Endothelial cell of umbilical vein (primary cell): ENCODE measurements around the gene HUNK. TPM values are rescaled to one million over a fixed set of nuclear protein-coding genes. Genes with fewer than 3 reads are reported as not detected.

ENCODE experiments used
- BruUV-seq: library from RNA; stranded (reverse); fragments of 400-500 nt; replicated peaks from 2 replicates; lab custom pipeline; 2021; lab: Mats Ljungman, UMichigan
- CTCF ChIA-PET: fragments of 300-600, 350-600 bp; sonication (Branson Sonifier 250); formaldehyde crosslinking; loops from one replicate; lab custom pipeline; 2021; ENCODE audit warnings: antibody characterized with exemption, inconsistent platforms; lab: Charles Lee
- POLR2A ChIA-PET: fragments of 300-600, 350-600 bp; sonication (Branson Sonifier 250); formaldehyde crosslinking; loops from one replicate; lab custom pipeline; 2021; ENCODE audit warnings: antibody characterized with exemption, inconsistent platforms; lab: Charles Lee
- DNase-seq: peaks from one replicate; pipeline ENCODE4 v3.0.0-alpha.2; 2011; ENCODE audit warnings: low read depth, low spot score
- FAIRE-seq: peaks from 2 replicates; lab custom pipeline; 2011; peaks lifted over from hg19 to GRCh38; lab: Jason Lieb, UNC
- H2AFZ ChIP-seq: 2 replicates; pipeline ENCODE4 v1.6.0; 2012; ENCODE audit warnings: low read depth, low read length, control low read depth, inconsistent platforms
- H3K27ac ChIP-seq: 2 replicates; pipeline ENCODE4 v1.5.1; 2011; ENCODE audit warnings: low read depth, mild to moderate bottlenecking, control low read depth, low read length, moderate library complexity; ENCODE audit not compliant: insufficient read depth
- H3K27me3 ChIP-seq, 2 experiments: 2 replicates each; pipeline versions ENCODE4 v1.6.0 to v1.6.1; 2011; ENCODE audit warnings: low read length in 2 of 2, mixed read lengths in 1 of 2; ENCODE audit not compliant: control insufficient read depth in 2 of 2, insufficient read depth in 2 of 2
- H3K36me3 ChIP-seq, 2 experiments: 2 replicates in 1 of 2; 3 replicates in 1 of 2; pipeline ENCODE4 v1.5.1; 2011; ENCODE audit warnings: low read length in 2 of 2, mild to moderate bottlenecking in 1 of 2, moderate library complexity in 1 of 2; ENCODE audit not compliant: control insufficient read depth in 2 of 2, insufficient read depth in 2 of 2; ENCODE audit errors: extremely low read depth in 1 of 2
- H3K4me1 ChIP-seq: 3 replicates; pipeline ENCODE4 v1.5.1; 2011; ENCODE audit warnings: mild to moderate bottlenecking, low read length; ENCODE audit not compliant: control insufficient read depth, insufficient read depth; ENCODE audit errors: extremely low read depth
- H3K4me2 ChIP-seq: 2 replicates; pipeline ENCODE4 v1.6.1; 2011; ENCODE audit warnings: low read length, control low read depth, mixed read lengths; ENCODE audit not compliant: insufficient read depth
- H3K4me3 ChIP-seq, 3 experiments: fragments of 200-600 bp in 1 of 3; sonication (generic), shearing (Covaris generic) in 1 of 3; replicated peaks in 1 of 3; 2 replicates each; pipeline ENCODE4 v1.5.1; 2011 to 2016; ENCODE audit warnings: control low read depth in 3 of 3, low read length in 3 of 3, mild to moderate bottlenecking in 2 of 3, inconsistent platforms in 1 of 3, low read depth in 1 of 3, moderate library complexity in 1 of 3; ENCODE audit not compliant: insufficient read depth in 1 of 3
- H3K79me2 ChIP-seq: 2 replicates; pipeline ENCODE4 v1.6.0; 2012; ENCODE audit warnings: low read length, inconsistent platforms; ENCODE audit not compliant: control insufficient read depth, insufficient read depth
- H3K9ac ChIP-seq: replicated peaks from 2 replicates; pipeline ENCODE3; 2011; ENCODE audit warnings: low read length, control low read depth; ENCODE audit not compliant: insufficient read depth; ENCODE audit errors: extremely low read depth
- H3K9me1 ChIP-seq: replicated peaks from 3 replicates; pipeline ENCODE4 v1.6.0; 2011; ENCODE audit warnings: mild to moderate bottlenecking, low read length; ENCODE audit not compliant: control insufficient read depth, insufficient read depth; ENCODE audit errors: extremely low read depth
- H3K9me3 ChIP-seq: replicated peaks from 2 replicates; pipeline ENCODE4 v1.5.1; 2012; ENCODE audit warnings: low read length, inconsistent platforms; ENCODE audit not compliant: control insufficient read depth, insufficient read depth
- H4K20me1 ChIP-seq: replicated peaks from 2 replicates; pipeline ENCODE3; 2011; ENCODE audit warnings: mild to moderate bottlenecking, low read length; ENCODE audit not compliant: control insufficient read depth, insufficient read depth; ENCODE audit errors: extremely low read depth
- EZH2 ChIP-seq: IDR thresholded peaks from 2 replicates; pipeline ENCODE4 v1.6.1; 2012; ENCODE audit warnings: borderline replicate concordance, low read depth, mild to moderate bottlenecking, moderate library complexity, low read length, inconsistent platforms; ENCODE audit not compliant: severe bottlenecking
- FOS ChIP-seq: IDR thresholded peaks from 2 replicates; pipeline ENCODE4 v1.6.1; 2011; ENCODE audit warnings: mild to moderate bottlenecking, low read length, moderate library complexity, borderline replicate concordance; ENCODE audit not compliant: insufficient read depth
- GATA2 ChIP-seq: IDR thresholded peaks from 2 replicates; pipeline ENCODE4 v1.7.0; 2011; ENCODE audit warnings: low read depth, mild to moderate bottlenecking, moderate library complexity, mixed read lengths, low read length; ENCODE audit not compliant: insufficient read length, insufficient read depth
- JUN ChIP-seq: IDR thresholded peaks from 2 replicates; pipeline ENCODE4 v1.6.1; 2011; ENCODE audit warnings: borderline replicate concordance, low read depth; ENCODE audit not compliant: insufficient read length, insufficient read depth
- MYC ChIP-seq: IDR thresholded peaks from one replicate; pipeline ENCODE4 v1.6.1; 2011; ENCODE audit warnings: mild to moderate bottlenecking, low read depth, low read length
- POLR2A ChIP-seq: IDR thresholded peaks from 2 replicates; pipeline ENCODE4 v1.6.1; 2012; ENCODE audit warnings: low read depth, mild to moderate bottlenecking, control low read depth, low read length
- POLR2AphosphoS5 ChIP-seq: IDR thresholded peaks from 2 replicates; pipeline ENCODE4 v1.6.1; 2012; ENCODE audit warnings: low read depth, mild to moderate bottlenecking, control low read depth, low read length, moderate library complexity; ENCODE audit not compliant: insufficient read depth
- dilution Hi-C: fragments of 300-500 bp; cut with MboI; formaldehyde crosslinking; loops from one replicate; pipeline ENCODE4 v1.15.0; 2019; ENCODE audit warnings: low sequenced_read_pairs; ENCODE audit not compliant: extremely low pct_ligation_motif_present
- intact Hi-C: fragments of 100-400 bp; cut with micrococcal nuclease; formaldehyde crosslinking; loops from one replicate; pipeline ENCODE4 v1.10.0; 2022
- polyA plus RNA-seq, 4 experiments: library from polyadenylated mRNA; depleted of rRNA in 3 of 4; stranded (reverse) in 3 of 4; unstranded in 1 of 4; fragments of >200 nt; gene quantifications; 2 replicates each; pipeline versions ENCODE4 v1.2.1 to v1.2.3, GENCODE V29; 2011 to 2012; ENCODE audit warnings: missing spikeins in 1 of 4
- total RNA-seq: library from RNA; stranded (reverse); gene quantifications from 2 replicates; pipeline ENCODE4 v1.2.3, GENCODE V29; 2021
- TF ChIP-seq, protein P1 (sequence below): IDR thresholded peaks from 2 replicates; pipeline ENCODE4 v1.6.1; 2011; ENCODE audit not compliant: insufficient read depth, insufficient read length
- TF ChIP-seq, protein P2 (sequence below), 2 donors: IDR thresholded peaks; 1 replicate in 1 of 2; 2 replicates in 1 of 2; pipeline ENCODE4 v1.5.1; 2011; ENCODE audit warnings: low read length in 2 of 2, mild to moderate bottlenecking in 2 of 2, moderate library complexity in 2 of 2, control low read depth in 1 of 2, inconsistent platforms in 1 of 2, low read depth in 1 of 2; ENCODE audit not compliant: insufficient read depth in 1 of 2; ENCODE audit errors: extremely low read depth in 1 of 2

Gene HUNK
- total and polyA plus RNA-seq, 2 donors (not counting 3 experiments of a cell fraction or from before 2014, with no cell fraction given) = not detected

DNA sequence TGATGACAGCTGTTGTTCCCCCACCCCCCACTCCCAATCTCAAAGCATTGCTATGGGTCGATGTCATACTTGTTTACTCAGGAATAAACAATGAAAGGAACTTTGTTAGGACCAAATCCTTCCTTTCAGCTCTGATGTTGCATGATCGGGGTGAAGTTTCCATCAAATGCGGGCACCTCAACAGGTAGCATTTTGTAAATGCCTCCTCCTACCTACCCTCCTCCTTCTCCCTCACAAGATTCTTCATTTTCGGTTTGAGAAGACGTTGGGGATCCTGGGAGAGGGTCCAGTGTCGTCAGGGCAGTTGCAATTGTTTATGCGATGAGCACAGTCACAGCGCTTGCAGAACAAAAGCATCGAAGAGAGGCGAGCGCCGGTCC lies 758 bp upstream of the HUNK start:
- FAIRE-seq (no peak), DNase-seq (no peak)
- ChIA-PET POLR2A (no interaction called here), CTCF (interaction anchor here (11.5 kb wide), 1 partner anchor 386 kb away, joined by 208 read pairs; no protein-coding TSS in a partner anchor)
- no peaks in the 10 kb centered on the region for H3K9me3 ChIP-seq
- no peaks in the 10 kb centered on the region for H3K36me3 ChIP-seq
- no peaks in the 10 kb centered on the region for H3K9me1 ChIP-seq
- TF ChIP-seq POLR2AphosphoS5 = no peak
- TF ChIP-seq GATA2 = no peak
- TF ChIP-seq, protein P1, sequence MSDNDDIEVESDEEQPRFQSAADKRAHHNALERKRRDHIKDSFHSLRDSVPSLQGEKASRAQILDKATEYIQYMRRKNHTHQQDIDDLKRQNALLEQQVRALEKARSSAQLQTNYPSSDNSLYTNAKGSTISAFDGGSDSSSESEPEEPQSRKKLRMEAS = no peak
- no peak for TF ChIP-seq EZH2
- TF ChIP-seq, protein P2, sequence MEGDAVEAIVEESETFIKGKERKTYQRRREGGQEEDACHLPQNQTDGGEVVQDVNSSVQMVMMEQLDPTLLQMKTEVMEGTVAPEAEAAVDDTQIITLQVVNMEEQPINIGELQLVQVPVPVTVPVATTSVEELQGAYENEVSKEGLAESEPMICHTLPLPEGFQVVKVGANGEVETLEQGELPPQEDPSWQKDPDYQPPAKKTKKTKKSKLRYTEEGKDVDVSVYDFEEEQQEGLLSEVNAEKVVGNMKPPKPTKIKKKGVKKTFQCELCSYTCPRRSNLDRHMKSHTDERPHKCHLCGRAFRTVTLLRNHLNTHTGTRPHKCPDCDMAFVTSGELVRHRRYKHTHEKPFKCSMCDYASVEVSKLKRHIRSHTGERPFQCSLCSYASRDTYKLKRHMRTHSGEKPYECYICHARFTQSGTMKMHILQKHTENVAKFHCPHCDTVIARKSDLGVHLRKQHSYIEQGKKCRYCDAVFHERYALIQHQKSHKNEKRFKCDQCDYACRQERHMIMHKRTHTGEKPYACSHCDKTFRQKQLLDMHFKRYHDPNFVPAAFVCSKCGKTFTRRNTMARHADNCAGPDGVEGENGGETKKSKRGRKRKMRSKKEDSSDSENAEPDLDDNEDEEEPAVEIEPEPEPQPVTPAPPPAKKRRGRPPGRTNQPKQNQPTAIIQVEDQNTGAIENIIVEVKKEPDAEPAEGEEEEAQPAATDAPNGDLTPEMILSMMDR (IDR thresholded peaks at IDR 0.05; ENCODE audit: extremely low read depth in 1 of 2, insufficient read depth in 1 of 2, low read depth in 1 of 2, low read length in 2 of 2) = no peak
- TF ChIP-seq MYC = no peak
- TF ChIP-seq JUN = no peak
- TF ChIP-seq POLR2A = no peak
- no peak for TF ChIP-seq FOS
- peaks cover 30 to 42% of the 10 kb centered on the region in 2 experiments for H3K27me3 ChIP-seq
- dilution Hi-C loops (no loop called here), intact Hi-C loops (no loop called here)
- no TSS peak for BruUV-seq
- H3K4me2 ChIP-seq = no peak overlapping the region
- no peaks in the 10 kb centered on the region for H3K79me2 ChIP-seq
- no peaks in the 10 kb centered on the region for H4K20me1 ChIP-seq
- H3K4me3 ChIP-seq = no peak overlapping the region
- no peak overlapping the region for H3K27ac ChIP-seq
- H3K4me1 ChIP-seq = peaks cover 8% of the 10 kb centered on the region
- no peak overlapping the region for H3K9ac ChIP-seq
- H2AFZ ChIP-seq = no peak overlapping the region
